HCT116 (cell line): ENCODE measurements around the gene CTSL. TPM values are rescaled to one million over a fixed set of nuclear protein-coding genes. Genes with fewer than 3 reads are reported as not detected.

Source experiments
- ATAC-seq: fragments of 200-7000 bp; cut with Tn5 transposase; 2 replicates; pipeline ENCODE4 v1.9.1; 2020; ENCODE audit warnings: mild to moderate bottlenecking, moderate library complexity
- BruUV-seq: library from RNA; stranded (reverse); fragments of 400-500 nt; replicated peaks from 2 replicates; lab custom pipeline; 2021; lab: Mats Ljungman, UMichigan
- CTCF ChIA-PET: fragments of 300-600 bp; sonication (Branson Sonifier 250); formaldehyde crosslinking; loops from one replicate; lab custom pipeline; 2021; ENCODE audit warnings: antibody characterized with exemption; lab: Charles Lee
- POLR2A ChIA-PET: fragments of 300-600, 350-600 bp; sonication (Branson Sonifier 250); formaldehyde crosslinking; loops from one replicate; lab custom pipeline; 2021; ENCODE audit warnings: antibody characterized with exemption; lab: Charles Lee
- RAD21 ChIA-PET, 2 experiments: fragments of 300-600 bp; sonication (Branson Sonifier 250); formaldehyde crosslinking; loops; one replicate each; lab custom pipeline; 2023; ENCODE audit warnings: low total read pairs in 2 of 2; ENCODE audit not compliant: uncharacterized antibody in 2 of 2, unreplicated experiment in 2 of 2, low non-redundant PET in 1 of 2; lab: Charles Lee
- DNase-seq: peaks from one replicate; pipeline ENCODE4 v3.0.0-alpha.2; 2010; ENCODE audit warnings: low read depth, low spot score
- H2AFZ ChIP-seq: fragments of 200-600 bp; shearing (Covaris generic), sonication (generic); 2 replicates; pipeline ENCODE4 v1.6.1; 2017; ENCODE audit warnings: low read depth, mixed run types, mixed read lengths, antibody characterized with exemption, low read length; ENCODE audit not compliant: poor library complexity, severe bottlenecking
- H3K27ac ChIP-seq: 2 replicates; pipeline ENCODE4 v1.5.1; 2012; ENCODE audit warnings: low read depth, low read length
- H3K27me3 ChIP-seq: fragments of 200-600 bp; sonication (generic); 2 replicates; pipeline ENCODE4 v1.6.1; 2016; ENCODE audit warnings: mixed run types, low read length, mixed read lengths; ENCODE audit not compliant: insufficient read depth
- H3K36me3 ChIP-seq, 2 experiments: fragments of 200-500 bp in 1 of 2; fragments of 200-600 bp in 1 of 2; sonication (Bioruptor generic) in 1 of 2; sonication (generic) in 1 of 2; 2 replicates each; pipeline versions ENCODE4 v1.5.1 to v1.6.1; 2014 to 2016; ENCODE audit warnings: low read length in 2 of 2, inconsistent platforms in 1 of 2, mixed read lengths in 1 of 2, mixed run types in 1 of 2; ENCODE audit not compliant: insufficient read depth in 2 of 2, control insufficient read depth in 1 of 2
- H3K4me1 ChIP-seq, 2 experiments: fragments of 200-600 bp in 1 of 2; sonication (generic) in 1 of 2; 2 replicates each; pipeline versions ENCODE4 v1.5.1 to v1.6.1; 2012 to 2017; ENCODE audit warnings: low read length in 2 of 2, inconsistent platforms in 1 of 2, mild to moderate bottlenecking in 1 of 2, mixed read lengths in 1 of 2, mixed run types in 1 of 2, moderate library complexity in 1 of 2; ENCODE audit not compliant: insufficient read depth in 2 of 2, control insufficient read depth in 1 of 2
- H3K4me2 ChIP-seq: fragments of 200-600 bp; sonication (generic); 2 replicates; pipeline ENCODE4 v1.6.1; 2017; ENCODE audit warnings: mixed run types, low read length, mixed read lengths
- H3K4me3 ChIP-seq, 2 experiments: fragments of 200-600 bp in 1 of 2; sonication (generic) in 1 of 2; replicated peaks in 1 of 2; 2 replicates each; pipeline ENCODE4 v1.5.1; 2011 to 2016; ENCODE audit warnings: low read length in 2 of 2, control low read depth in 1 of 2, low read depth in 1 of 2, mild to moderate bottlenecking in 1 of 2, mixed read lengths in 1 of 2, mixed run types in 1 of 2
- H3K79me2 ChIP-seq: fragments of 200-600 bp; sonication (generic); 2 replicates; pipeline ENCODE4 v1.6.1; 2017; ENCODE audit warnings: mild to moderate bottlenecking, mixed run types, low read length, moderate library complexity, mixed read lengths; ENCODE audit not compliant: insufficient read depth
- H3K9ac ChIP-seq: fragments of 200-600 bp; sonication (generic); 2 replicates; pipeline ENCODE4 v1.6.1; 2016; ENCODE audit warnings: low read length, mixed read lengths
- H3K9me2 ChIP-seq: fragments of 200-600 bp; sonication (generic), shearing (Covaris generic); 2 replicates; pipeline ENCODE4 v1.6.1; 2017; ENCODE audit warnings: mixed run types, mild to moderate bottlenecking, moderate library complexity; ENCODE audit not compliant: insufficient read depth
- H3K9me3 ChIP-seq, 2 experiments: fragments of 200-500 bp in 1 of 2; fragments of 200-600 bp in 1 of 2; sonication (Bioruptor generic) in 1 of 2; sonication (generic) in 1 of 2; 2 replicates each; pipeline ENCODE4 v1.6.1; 2014 to 2017; ENCODE audit warnings: low read length in 2 of 2, mixed read lengths in 2 of 2, inconsistent platforms in 1 of 2, low read depth in 1 of 2, mild to moderate bottlenecking in 1 of 2, mixed run types in 1 of 2, moderate library complexity in 1 of 2; ENCODE audit not compliant: control insufficient read depth in 1 of 2, insufficient read depth in 1 of 2
- H4K20me1 ChIP-seq: fragments of 200-600 bp; sonication (generic), shearing (Covaris generic); 2 replicates; pipeline ENCODE4 v1.6.1; 2017; ENCODE audit warnings: mixed run types, mild to moderate bottlenecking, moderate library complexity; ENCODE audit not compliant: insufficient read depth
- ATF3 ChIP-seq: IDR thresholded peaks from 2 replicates; pipeline ENCODE4 v1.6.1; 2012
- CBX3 ChIP-seq: IDR thresholded peaks from 2 replicates; pipeline ENCODE4 v1.6.1; 2012; ENCODE audit warnings: low read depth
- CEBPB ChIP-seq: IDR thresholded peaks from 2 replicates; pipeline ENCODE4 v1.6.1; 2012; ENCODE audit warnings: low read depth
- CTCF ChIP-seq, 3 experiments: fragments of 200-600 bp in 1 of 3; sonication (generic) in 1 of 3; IDR thresholded peaks in 2 of 3; conservative IDR thresholded peaks in 1 of 3; 2 replicates each; pipeline ENCODE4 v1.5.1; 2012 to 2017; ENCODE audit warnings: low read depth in 2 of 3, low read length in 2 of 3, antibody characterized with exemption in 1 of 3, borderline replicate concordance in 1 of 3, control low read depth in 1 of 3, mild to moderate bottlenecking in 1 of 3, mixed read lengths in 1 of 3, mixed run types in 1 of 3, moderate library complexity in 1 of 3; ENCODE audit not compliant: insufficient read depth in 1 of 3
- EGR1 ChIP-seq: IDR thresholded peaks from 2 replicates; pipeline ENCODE4 v1.6.1; 2012; ENCODE audit warnings: low read depth
- ELF1 ChIP-seq: IDR thresholded peaks from 2 replicates; pipeline ENCODE4 v1.6.1; 2012; ENCODE audit warnings: low read depth, borderline replicate concordance
- EZH2 ChIP-seq: fragments of 200-600 bp; sonication (generic); IDR thresholded peaks from 2 replicates; pipeline ENCODE4 v1.6.1; 2017; ENCODE audit warnings: antibody characterized with exemption, mixed run types
- FOSL1 ChIP-seq: IDR thresholded peaks from 2 replicates; pipeline ENCODE4 v1.6.1; 2012; ENCODE audit warnings: low read depth
- JUND ChIP-seq: IDR thresholded peaks from 2 replicates; pipeline ENCODE4 v1.6.1; 2012
- MAX ChIP-seq: IDR thresholded peaks from 2 replicates; pipeline ENCODE4 v1.6.1; 2012
- POLR2A ChIP-seq: IDR thresholded peaks from 2 replicates; pipeline ENCODE4 v1.7.0; 2011; ENCODE audit warnings: borderline replicate concordance; ENCODE audit not compliant: insufficient read depth, insufficient read length; ENCODE audit errors: extremely low read depth
- REST ChIP-seq: IDR thresholded peaks from 2 replicates; pipeline ENCODE4 v1.6.1; 2012; ENCODE audit warnings: low read depth
- SIN3A ChIP-seq: IDR thresholded peaks from 2 replicates; pipeline ENCODE4 v1.6.1; 2012; ENCODE audit warnings: low read depth
- SP1 ChIP-seq: IDR thresholded peaks from 2 replicates; pipeline ENCODE4 v1.6.1; 2012; ENCODE audit warnings: low read depth
- SRF ChIP-seq: IDR thresholded peaks from 2 replicates; pipeline ENCODE4 v1.6.1; 2012; ENCODE audit warnings: low read depth
- TCF7L2 ChIP-seq: IDR thresholded peaks from 2 replicates; pipeline ENCODE4 v1.7.0; 2011; ENCODE audit warnings: borderline replicate concordance, inconsistent platforms; ENCODE audit not compliant: insufficient read depth, insufficient read length; ENCODE audit errors: extremely low read depth
- ZBTB33 ChIP-seq: IDR thresholded peaks from 2 replicates; pipeline ENCODE4 v1.6.1; 2011; ENCODE audit warnings: mild to moderate bottlenecking, low read length, moderate library complexity; ENCODE audit not compliant: insufficient replicate concordance; ENCODE audit errors: extremely low read depth
- ZFX ChIP-seq: fragments of 450-650 bp; IDR thresholded peaks from 2 replicates; pipeline ENCODE4 v1.6.1; 2017
- ZNF274 ChIP-seq: fragments of 200-500 bp; sonication (Bioruptor generic); IDR thresholded peaks from 2 replicates; pipeline ENCODE4 v1.6.1; 2014; ENCODE audit warnings: mild to moderate bottlenecking, low read depth, low read length, inconsistent platforms
- intact Hi-C: fragments of 100-400 bp; cut with micrococcal nuclease; formaldehyde crosslinking; loops from 2 replicates; pipeline ENCODE4 v1.10.0; 2022
- total RNA-seq: library from RNA; stranded (reverse); gene quantifications from one replicate; pipeline ENCODE4 v1.2.1, GENCODE V29; 2021; ENCODE audit not compliant: unreplicated experiment

The CTSL gene
- total RNA-seq, 1 experiment from 2014 or later, result 63.1 TPM

GRCh38 chr9:87686520-87687090 lies 39.3 kb upstream of the CTSL start:
- CTCF ChIA-PET, result interaction anchor here (0.7 kb wide), 1 partner anchor 1314 kb away, joined by 3 read pairs; no protein-coding TSS in a partner anchor
- no peaks in the 10 kb centered on the region for H3K79me2 ChIP-seq
- TF ChIP-seq ELF1, result no peak
- TF ChIP-seq ATF3, result no peak
- no peak for TF ChIP-seq REST
- no peak for TF ChIP-seq ZFX
- no peak for TF ChIP-seq SIN3A
- no peak for TF ChIP-seq ZBTB33
- no peak for TF ChIP-seq FOSL1
- no peak for TF ChIP-seq ZNF274
- no peak for TF ChIP-seq CBX3
- TF ChIP-seq SP1, result no peak
- TF ChIP-seq TCF7L2, result no peak
- TF ChIP-seq CEBPB, result no peak
- TF ChIP-seq JUND, result no peak
- TF ChIP-seq EZH2, result no peak
- TF ChIP-seq POLR2A, result no peak
- no peak for TF ChIP-seq SRF
- TF ChIP-seq MAX, result no peak
- TF ChIP-seq CTCF (IDR thresholded peaks at IDR 0.05 in 2 of 3, conservative IDR thresholded peaks at IDR 0.05 in 1 of 3; ENCODE audit: borderline replicate concordance in 1 of 3, insufficient read depth in 1 of 3, low read depth in 2 of 3, low read length in 2 of 3), result no peak
- no peak for TF ChIP-seq EGR1
- H4K20me1 ChIP-seq, result no peaks in the 10 kb centered on the region
- no peak overlapping the region for H3K9ac ChIP-seq
- no peak for ATAC-seq
- RAD21 ChIA-PET, result no interaction called here
- H2AFZ ChIP-seq, result no peak overlapping the region
- H3K4me2 ChIP-seq, result no peak overlapping the region
- peaks cover 0 to 4% of the 10 kb centered on the region in 2 experiments; a peak in 1 of 4 replicates for H3K4me1 ChIP-seq
- intact Hi-C loops, result loop anchor here (10.0 kb wide), 1 partner anchor 1318 kb away; no protein-coding TSS in a partner anchor
- H3K9me2 ChIP-seq, result no peaks in the 10 kb centered on the region
- no peak for DNase-seq
- no TSS peak for BruUV-seq
- no peaks in the 10 kb centered on the region for H3K9me3 ChIP-seq
- H3K36me3 ChIP-seq, result no peaks in the 10 kb centered on the region
- H3K27ac ChIP-seq, result no peak overlapping the region
- no peak overlapping the region for H3K4me3 ChIP-seq
- no peaks in the 10 kb centered on the region for H3K27me3 ChIP-seq
- POLR2A ChIA-PET, result no interaction called here
